Stimulated activated CD8-positive, alpha-beta memory T cell treated with anti-CD3 and anti-CD28 coated beads, Interleukin-4, amount 100 ng/mL, for 24 hours (primary cell): ENCODE measurements around the gene SLC22A1.
"Not testable (repeated sequence)": the region's sequence is repeated elsewhere in the genome, so short reads cannot be mapped to it uniquely, and the experiment has no call there.

Experiments
- DNase-seq: peaks from one replicate; pipeline ENCODE4 v3.0.0-alpha.2; 2020; ENCODE audit warnings: low read depth

Gene SLC22A1

GRCh38 chr6:160121558-160121957, at the start of gene SLC22A1:
SLC22A1 (plus strand) TSS chr6:160121815; CDS start chr6:160121936, 121 bp downstream.
- DNase-seq: no peak

GRCh38 chr6:160073272-160073671, 48.3 kb upstream of the SLC22A1 start:
- no peak for DNase-seq

GRCh38 chr6:160076009-160076408, 45.6 kb upstream of the SLC22A1 start:
- DNase-seq: no peak

- no peak for DNase-seq
Observed at GRCh38 chr6:160077024-160077423, 44.6 kb upstream of the SLC22A1 start.

GRCh38 chr6:160077526-160077925, 44.1 kb upstream of the SLC22A1 start:
- no peak for DNase-seq

GRCh38 chr6:160078883-160079685, 42.5 kb upstream of the SLC22A1 start:
- DNase-seq: no peak

GRCh38 chr6:160079686-160080043, 42.0 kb upstream of the SLC22A1 start:
- DNase-seq: no peak

- DNase-seq: no peak
Observed at GRCh38 chr6:160080097-160080496, 41.5 kb upstream of the SLC22A1 start.

- no peak for DNase-seq
Observed at GRCh38 chr6:160081398-160081797, 40.2 kb upstream of the SLC22A1 start.

GRCh38 chr6:160082627-160083026, 39.0 kb upstream of the SLC22A1 start:
- DNase-seq: no peak

- no peak for DNase-seq
Observed at GRCh38 chr6:160084198-160084776, 37.3 kb upstream of the SLC22A1 start.

- DNase-seq: no peak
Observed at GRCh38 chr6:160085226-160085625, 36.4 kb upstream of the SLC22A1 start.

GRCh38 chr6:160085713-160086505, 35.7 kb upstream of the SLC22A1 start:
- DNase-seq: no peak

- no peak for DNase-seq
Observed at GRCh38 chr6:160086754-160087153, 34.9 kb upstream of the SLC22A1 start.

GRCh38 chr6:160088069-160088783, 33.4 kb upstream of the SLC22A1 start:
- DNase-seq: no peak

- no peak for DNase-seq
Observed at GRCh38 chr6:160088784-160089533, 32.7 kb upstream of the SLC22A1 start.

GRCh38 chr6:160089534-160089897, 32.1 kb upstream of the SLC22A1 start:
- DNase-seq: no peak

GRCh38 chr6:160090442-160091239, 31.0 kb upstream of the SLC22A1 start:
- not testable (repeated sequence) for DNase-seq

GRCh38 chr6:160092176-160092575, 29.4 kb upstream of the SLC22A1 start:
- DNase-seq: not testable (repeated sequence)

- no peak for DNase-seq
Observed at GRCh38 chr6:160092602-160093001, 29.0 kb upstream of the SLC22A1 start.

GRCh38 chr6:160093061-160093460, 28.6 kb upstream of the SLC22A1 start:
- no peak for DNase-seq
